Activated naive CD4-positive, alpha-beta T cell treated with anti-CD3 and anti-CD28 coated beads, Interleukin-2, amount 50 U/mL, for 72 hours (primary cell): ENCODE results near the gene TMPRSS12. TPM values are rescaled to one million over a fixed set of nuclear protein-coding genes. Genes with fewer than 3 reads are reported as not detected.
A peak's percentile ranks its signal among the peaks of the same experiment; 100 is the strongest.

Experiments used
- ATAC-seq, 2 donors: fragments of 150-1000 bp; cut with Tn5 transposase; 2 replicates each; pipeline ENCODE4 v1.10.0; 2021; ENCODE audit warnings: mild to moderate bottlenecking in 2 of 2, moderate library complexity in 2 of 2
- DNase-seq, 2 donors: peaks; one replicate each; pipeline ENCODE4 v3.0.0; 2021 to 2022; ENCODE audit warnings: low spot score in 2 of 2
- H3K27ac Mint-ChIP-seq, 2 donors: one replicate each; pipeline ENCODE4 v1.8.0; 2022; ENCODE audit warnings: mild to moderate bottlenecking in 2 of 2, mixed read lengths in 2 of 2
- H3K36me3 Mint-ChIP-seq, 2 donors: one replicate each; pipeline ENCODE4 v1.8.0; 2022; ENCODE audit warnings: mixed read lengths in 2 of 2
- H3K9me3 Mint-ChIP-seq, 2 donors: one replicate each; pipeline ENCODE4 v1.8.0; 2022; ENCODE audit warnings: mixed read lengths in 2 of 2
- total RNA-seq, 2 donors: library from RNA; stranded (reverse); gene quantifications; one replicate each; pipeline ENCODE4 v1.2.3, GENCODE V29; 2022

The TMPRSS12 gene
- total RNA-seq, 2 donors from 2014 or later, result not detected

DNA sequence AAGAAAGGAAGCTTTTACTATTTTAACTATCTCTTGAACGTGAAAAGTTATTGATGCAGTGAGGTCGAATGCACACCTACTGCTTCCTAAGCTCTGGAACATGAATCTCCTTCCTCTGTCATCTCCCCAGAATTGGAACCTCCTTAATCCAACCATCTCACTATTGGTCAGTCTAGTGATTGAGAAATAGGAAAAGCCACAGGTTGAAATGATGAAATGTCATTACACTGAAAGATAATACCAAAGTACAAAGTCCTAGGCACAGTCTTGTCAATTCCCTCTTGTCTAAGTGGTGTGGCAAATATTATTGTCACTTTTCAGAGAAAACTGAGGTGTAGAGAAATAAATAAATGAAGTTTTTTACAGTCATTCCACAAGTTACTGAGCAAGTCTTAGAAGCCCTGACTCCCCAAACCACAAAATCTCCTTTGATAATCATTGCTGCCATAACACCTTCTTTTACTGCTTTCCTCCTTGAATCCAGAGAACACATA is 90.1 kb downstream of the TMPRSS12 start:
- DNase-seq (no peak), ATAC-seq (peak; percentile 36 to 92)
- H3K36me3 Mint-ChIP-seq, result peaks cover 0 to 8% of the 10 kb centered on the region in 2 donors
- H3K9me3 Mint-ChIP-seq, result peaks cover 0 to 5% of the 10 kb centered on the region in 2 donors
- H3K27ac Mint-ChIP-seq, result peak overlapping the region in 1 of 2 donors; percentile 50

DNA sequence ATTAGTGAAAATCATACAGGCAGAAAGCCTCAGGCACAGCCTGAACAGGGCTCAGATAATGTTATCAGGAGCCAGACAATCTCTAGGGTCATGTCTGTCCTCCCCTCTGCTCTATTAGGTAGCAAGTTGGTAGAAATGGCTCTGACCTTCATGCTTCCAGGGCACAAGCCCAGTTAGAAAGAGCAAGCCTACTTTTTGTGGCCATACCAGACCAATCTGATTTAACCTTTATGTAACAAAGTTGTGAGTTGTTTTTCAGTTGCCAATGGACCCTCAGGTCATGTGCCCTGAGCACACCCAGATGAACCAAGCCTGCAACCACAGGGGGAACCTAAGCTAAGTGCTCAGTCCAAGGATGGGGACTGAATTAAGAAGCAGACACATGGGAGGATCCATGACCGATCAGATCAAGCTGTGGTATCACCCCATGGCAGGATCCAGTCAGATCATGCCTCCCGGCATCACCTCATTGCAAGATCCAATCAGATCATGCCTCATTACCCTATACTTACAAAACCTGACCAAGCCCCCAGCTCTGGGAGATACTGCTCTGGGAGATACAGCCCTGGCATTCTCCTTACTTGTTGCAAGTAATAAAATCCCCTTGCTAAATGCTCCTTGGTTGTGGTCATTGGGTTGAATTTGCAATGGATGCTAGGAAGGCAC is 90.9 kb downstream of the TMPRSS12 start:
- ATAC-seq (peak in 1 of 2 donors; percentile 38), DNase-seq (no peak)
- Mint-ChIP-seq H3K27ac (peak overlapping the region in 1 of 2 donors; percentile 38), H3K36me3 (peaks cover 3 to 11% of the 10 kb centered on the region in 2 donors), H3K9me3 (peaks cover 0 to 9% of the 10 kb centered on the region in 2 donors)

DNA sequence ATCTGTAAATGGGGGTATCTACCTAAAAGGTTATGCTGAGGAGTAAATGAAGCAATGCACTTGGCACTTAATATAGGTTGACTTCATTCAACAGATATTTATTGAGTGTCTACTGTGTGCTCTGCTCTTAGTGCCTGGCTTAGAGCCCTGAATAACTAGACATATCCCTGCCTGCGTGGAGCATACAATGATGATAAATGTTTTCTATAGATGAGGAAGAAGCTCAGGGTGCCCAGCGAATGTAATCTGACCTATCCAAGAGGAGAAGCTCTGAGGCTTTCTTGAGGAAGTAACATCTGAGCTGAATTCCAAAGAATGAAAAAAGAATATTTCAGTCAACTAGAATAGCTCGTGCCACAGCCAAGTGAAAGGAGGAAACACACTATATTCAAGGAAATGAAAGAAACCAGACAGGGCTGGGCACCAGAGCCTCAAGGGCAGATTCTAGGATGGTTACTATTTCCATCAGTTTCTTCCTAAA is 91.7 kb downstream of the TMPRSS12 start:
- H3K9me3 Mint-ChIP-seq, result peaks cover 0 to 10% of the 10 kb centered on the region in 2 donors
- no peak overlapping the region for H3K27ac Mint-ChIP-seq
- no peak for DNase-seq
- H3K36me3 Mint-ChIP-seq, result peaks cover 10 to 14% of the 10 kb centered on the region in 2 donors
- no peak for ATAC-seq

DNA sequence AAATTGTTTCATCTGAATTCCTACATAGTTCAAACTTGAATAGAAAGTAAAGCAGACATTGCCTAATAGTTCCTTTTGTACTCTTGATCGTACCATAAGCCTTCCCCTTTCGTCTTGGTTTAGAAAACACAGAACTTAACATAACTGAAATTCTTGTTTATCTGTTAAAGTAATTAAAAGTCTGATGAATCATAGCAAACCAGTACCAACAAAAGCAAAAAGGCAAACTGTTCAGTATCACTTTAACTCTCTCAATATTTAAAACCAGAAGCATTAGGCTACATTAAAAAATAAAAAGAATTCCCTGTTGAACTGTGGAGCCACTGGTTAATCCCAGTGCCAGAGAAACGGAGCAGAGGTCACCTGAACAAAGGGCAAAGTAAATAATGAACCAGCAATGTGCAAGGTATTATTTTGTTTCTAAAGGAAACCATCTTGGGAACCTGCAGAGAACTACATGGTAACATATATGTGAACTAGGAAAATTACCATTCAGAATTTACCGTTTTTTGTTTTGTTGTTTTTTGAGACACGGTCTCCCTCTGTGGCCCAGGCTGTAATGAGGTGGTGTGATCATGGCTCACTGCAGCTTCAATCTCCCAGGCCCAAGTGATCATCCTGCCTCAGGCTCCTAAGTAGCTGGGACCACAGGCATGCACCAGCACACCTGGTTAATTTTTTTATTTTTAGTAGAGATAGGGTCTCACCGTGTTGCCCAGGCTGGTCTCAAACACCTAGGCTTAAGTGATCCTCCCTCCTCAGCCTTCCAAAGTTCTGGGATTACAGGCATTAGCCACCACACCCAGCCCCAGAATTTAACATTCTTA is 92.5 kb downstream of the TMPRSS12 start:
- Mint-ChIP-seq H3K36me3 (peaks cover 10 to 14% of the 10 kb centered on the region in 2 donors), H3K27ac (no peak overlapping the region), H3K9me3 (peaks cover 0 to 10% of the 10 kb centered on the region in 2 donors)
- no peak for ATAC-seq
- no peak for DNase-seq

DNA sequence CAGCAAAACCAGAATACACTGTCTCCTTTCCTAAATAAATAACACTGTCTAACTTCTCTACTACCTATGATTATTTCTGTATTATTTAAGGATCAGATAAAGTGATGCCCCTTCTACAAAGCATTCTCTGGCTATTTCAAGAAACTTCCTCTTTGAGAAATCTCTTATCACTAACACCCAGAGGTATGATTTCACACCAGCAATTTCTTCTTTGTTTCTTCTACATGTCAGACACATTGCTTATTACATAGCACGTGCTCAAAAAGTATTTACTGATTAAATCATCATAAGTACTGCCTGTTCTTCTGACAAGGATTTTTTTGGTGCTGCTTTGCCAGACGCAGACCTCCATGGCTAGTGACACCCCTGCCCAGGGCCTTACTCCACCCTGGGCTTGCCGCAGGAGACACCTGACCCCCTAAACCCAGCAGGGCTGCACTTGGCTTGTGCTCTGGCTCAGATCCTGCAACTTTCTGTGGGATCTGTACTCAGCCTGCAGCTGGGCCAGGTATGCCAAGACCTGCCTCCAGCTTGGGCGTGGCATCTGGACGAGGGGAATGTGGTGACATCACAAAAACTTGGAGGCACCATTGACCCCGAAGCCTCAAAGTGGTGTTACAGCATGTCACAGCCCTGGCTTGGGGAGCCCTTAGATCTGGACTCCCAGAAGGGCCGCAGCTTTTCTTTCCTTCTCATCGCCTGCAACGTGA is 94.2 kb downstream of the TMPRSS12 start:
- DNase-seq, result no peak
- H3K27ac Mint-ChIP-seq, result no peak overlapping the region
- H3K36me3 Mint-ChIP-seq, result peaks cover 10 to 14% of the 10 kb centered on the region in 2 donors
- peaks cover 0 to 10% of the 10 kb centered on the region in 2 donors for H3K9me3 Mint-ChIP-seq
- no peak for ATAC-seq

Other genes starting within 250 kb of the TMPRSS12 start
- gene ATF1, start 78.8 kb upstream of the TMPRSS12 start, total RNA-seq, result 10 to 100 TPM; 49.7 to 66.8 TPM
- gene HIGD1C, start 109.6 kb downstream of the TMPRSS12 start, total RNA-seq, result not detected
- 10 to 100 TPM; 34.4 to 38.4 TPM for gene SLC11A2, start 183.5 kb downstream of the TMPRSS12 start, total RNA-seq
- 100 to 1,000 TPM in 1 of 2 donors, 10 to 100 TPM in 1; 91.0 to 124 TPM for gene LETMD1, start 205.4 kb downstream of the TMPRSS12 start, total RNA-seq
- gene CSRNP2, start 240.7 kb downstream of the TMPRSS12 start, total RNA-seq, result 10 to 100 TPM; 12.0 to 15.0 TPM